HepG2 (cell line): Measurements from ENCODE around the gene PEX11A. TPM values are rescaled to one million over a fixed set of nuclear protein-coding genes. Genes with fewer than 3 reads are reported as not detected.

Experiments used
- ATAC-seq: fragments of 200-7000 bp; cut with Tn5 transposase; 3 replicates; pipeline ENCODE4 v1.9.1; 2020; ENCODE audit warnings: mild to moderate bottlenecking, moderate library complexity
- BruUV-seq: library from RNA; stranded (reverse); fragments of 400-500 nt; replicated peaks from 2 replicates; lab custom pipeline; 2021; lab: Mats Ljungman, UMichigan
- CTCF ChIA-PET: fragments of 300-600 bp; formaldehyde crosslinking; extraction: SDS; loops from one replicate; lab custom pipeline; 2021; ENCODE audit warnings: low total read pairs, inconsistent platforms, low intra/inter-chr PET ratio; lab: Yijun Ruan, JAX
- POLR2A ChIA-PET: fragments of 350-600 bp; sonication (Branson Sonifier 250); formaldehyde crosslinking; loops from one replicate; lab custom pipeline; 2020; ENCODE audit warnings: antibody characterized with exemption, inconsistent platforms; lab: Yijun Ruan, JAX
- DNase-seq: peaks from one replicate; pipeline ENCODE4 v3.0.0-alpha.2; 2015; ENCODE audit warnings: low spot score
- FAIRE-seq: peaks from 3 replicates; lab custom pipeline; 2011; peaks lifted over from hg19 to GRCh38; lab: Jason Lieb, UNC
- H2AFZ ChIP-seq: one replicate; pipeline ENCODE4 v1.6.1; 2011; ENCODE audit warnings: low read length, inconsistent platforms
- H3K27ac ChIP-seq: fragments of 300-600 bp; 3 replicates; pipeline ENCODE4 v1.8.0; 2011; ENCODE audit warnings: mixed run types, mild to moderate bottlenecking, mixed read lengths, low read length, inconsistent platforms; ENCODE audit not compliant: insufficient read depth; ENCODE audit errors: extremely low read length
- H3K27me3 ChIP-seq, 2 experiments: fragments of 200-600 bp in 1 of 2; 2 replicates in 1 of 2; 3 replicates in 1 of 2; pipeline versions ENCODE4 v1.6.0 to v1.8.0; 2011; ENCODE audit warnings: low read length in 2 of 2, mild to moderate bottlenecking in 2 of 2, moderate library complexity in 2 of 2, inconsistent platforms in 1 of 2; ENCODE audit not compliant: insufficient read depth in 2 of 2, control insufficient read depth in 1 of 2
- H3K36me3 ChIP-seq, 2 experiments: fragments of 200-600 bp in 1 of 2; replicated peaks in 1 of 2; 2 replicates in 1 of 2; 3 replicates in 1 of 2; pipeline versions ENCODE4 v1.5.1 to v1.8.0; 2011; ENCODE audit warnings: low read length in 2 of 2, inconsistent platforms in 1 of 2; ENCODE audit not compliant: insufficient read depth in 2 of 2, control insufficient read depth in 1 of 2
- H3K4me1 ChIP-seq: 2 replicates; pipeline ENCODE4 v1.5.1; 2012; ENCODE audit warnings: low read length, inconsistent platforms; ENCODE audit not compliant: insufficient read depth
- H3K4me2 ChIP-seq: 2 replicates; pipeline ENCODE4 v1.6.0; 2011; ENCODE audit warnings: low read depth, low read length, inconsistent platforms
- H3K4me3 ChIP-seq, 3 experiments: fragments of 200-600 bp in 1 of 3; sonication (generic), shearing (Covaris generic) in 1 of 3; replicated peaks in 1 of 3; 2 replicates each; pipeline ENCODE4 v1.5.1; 2011 to 2016; ENCODE audit warnings: low read length in 3 of 3, inconsistent platforms in 2 of 3, low read depth in 2 of 3, mild to moderate bottlenecking in 2 of 3, control low read depth in 1 of 3, mixed read lengths in 1 of 3; ENCODE audit not compliant: insufficient read depth in 1 of 3
- H3K79me2 ChIP-seq: one replicate; pipeline ENCODE4 v1.6.1; 2011; ENCODE audit warnings: low read length, inconsistent platforms; ENCODE audit not compliant: insufficient read depth
- H3K9ac ChIP-seq: 2 replicates; pipeline ENCODE4 v1.6.0; 2011; ENCODE audit warnings: mild to moderate bottlenecking, low read depth, low read length, inconsistent platforms; ENCODE audit not compliant: insufficient read depth
- H3K9me3 ChIP-seq: 2 replicates; pipeline ENCODE4 v1.5.1; 2012; ENCODE audit warnings: mild to moderate bottlenecking, low read length
- H4K20me1 ChIP-seq: 2 replicates; pipeline ENCODE4 v1.6.0; 2011; ENCODE audit warnings: inconsistent platforms, mild to moderate bottlenecking, low read length, moderate library complexity; ENCODE audit not compliant: insufficient read depth
- BCL3 ChIP-seq: sonication (generic); formaldehyde crosslinking; IDR thresholded peaks from 2 replicates; pipeline ENCODE4 v1.5.1; 2020; ENCODE audit warnings: mild to moderate bottlenecking, missing genetic modification reagents, moderate library complexity
- GATAD2A ChIP-seq: IDR thresholded peaks from 2 replicates; pipeline ENCODE4 v1.6.1; 2016
- IRF1 ChIP-seq: sonication (generic); formaldehyde crosslinking; IDR thresholded peaks from 2 replicates; pipeline ENCODE4 v1.4.0; 2020; ENCODE audit warnings: low read depth, mild to moderate bottlenecking, missing genetic modification reagents
- KDM3A ChIP-seq: IDR thresholded peaks from 2 replicates; pipeline ENCODE4 v1.6.1; 2018; ENCODE audit warnings: low read depth, missing compliant biosample characterization
- POGK ChIP-seq: sonication (generic); formaldehyde crosslinking; conservative IDR thresholded peaks from 2 replicates; pipeline ENCODE4 v1.8.0; 2022; ENCODE audit warnings: mild to moderate bottlenecking, moderate library complexity, missing genetic modification reagents
- PPARG ChIP-seq: conservative IDR thresholded peaks from 2 replicates; pipeline ENCODE4 v1.6.1; 2016; ENCODE audit warnings: missing biosample characterization, missing genetic modification reagents
- TBX2 ChIP-seq: sonication (generic); formaldehyde crosslinking; IDR thresholded peaks from 2 replicates; pipeline ENCODE4 v1.5.0; 2020; ENCODE audit warnings: missing genetic modification reagents, mild to moderate bottlenecking, borderline replicate concordance
- ZFP62 ChIP-seq: sonication (generic); formaldehyde crosslinking; IDR thresholded peaks from 2 replicates; pipeline ENCODE4 v1.4.0; 2020; ENCODE audit warnings: missing genetic modification reagents
- ZNF17 ChIP-seq: sonication (generic); formaldehyde crosslinking; IDR thresholded peaks from 2 replicates; pipeline ENCODE4 v1.5.0; 2020; ENCODE audit warnings: mild to moderate bottlenecking, missing genetic modification reagents
- ZNF451 ChIP-seq: sonication (generic); formaldehyde crosslinking; IDR thresholded peaks from 2 replicates; pipeline ENCODE4 v1.5.0; 2020; ENCODE audit warnings: mild to moderate bottlenecking, missing genetic modification reagents
- ZNF501 ChIP-seq: sonication (generic); formaldehyde crosslinking; IDR thresholded peaks from 2 replicates; pipeline ENCODE4 v1.5.1; 2020; ENCODE audit warnings: mild to moderate bottlenecking, moderate library complexity, missing genetic modification reagents
- WGBS: methylation state at CpG from one replicate; pipeline ENCODE4 v1.1.6; 2017; ENCODE audit warnings: low lambda C conversion rate; 5-methylcytosine and 5-hydroxymethylcytosine counted together
- in situ Hi-C: cut with HindIII; loops from 2 replicates; pipeline ENCODE4 v1.10.0; 2017; ENCODE audit warnings: low pct_unique_long_range_greater_than_20kb; ENCODE audit not compliant: extremely low pct_ligation_motif_present
- intact Hi-C: fragments of 100-400 bp; cut with micrococcal nuclease; formaldehyde crosslinking; loops from one replicate; pipeline ENCODE4 v1.10.0; 2022; ENCODE audit not compliant: unreplicated experiment
- polyA plus RNA-seq, 8 experiments: library from polyadenylated mRNA; depleted of rRNA in 3 of 8; stranded (reverse) in 7 of 8; unstranded in 1 of 8; fragments of >200 nt; fragmentation: Illumina TruSeq in 4 of 8; extraction: Trizol in 4 of 8; gene quantifications; 2 replicates each; pipeline versions ENCODE4 v1.2.1 to v1.2.3, GENCODE V29; 2011 to 2016; ENCODE audit warnings: low read depth in 4 of 8, missing spikeins in 1 of 8, mixed read lengths in 1 of 8; ENCODE audit not compliant: insufficient read depth in 1 of 8
- total RNA-seq, 5 experiments: library from RNA; depleted of rRNA; stranded (reverse); fragments of >200 nt; fragmentation: Illumina TruSeq; extraction: Trizol; gene quantifications; 2 replicates each; pipeline ENCODE4 v1.2.3, GENCODE V29; 2016; ENCODE audit warnings: low read depth in 1 of 5

PEX11A gene
- total and polyA plus RNA-seq, 2 of the 13 experiments (the other 11 are each of a cell fraction or from before 2014, with no cell fraction given), result 9.9 to 15.1 TPM

GRCh38 chr15:89669941-89670340 is 20.6 kb downstream of the PEX11A start:
- no peak for ATAC-seq
- Histone ChIP-seq H3K79me2 (no peaks in the 10 kb centered on the region), H3K4me1 (peaks cover 30% of the 10 kb centered on the region), H4K20me1 (no peaks in the 10 kb centered on the region), H3K9ac (no peak overlapping the region), H3K4me3 (no peak overlapping the region), H3K4me2 (no peak overlapping the region), H3K27ac (no peak overlapping the region), H2AFZ (no peak overlapping the region)
- intact Hi-C loops (loop anchor here (10.0 kb wide), 1 partner anchor 175 kb away; the partner anchor contains the start of gene RHCG), in situ Hi-C loops (no loop called here)
- CTCF ChIA-PET, result no interaction called here
- TF ChIP-seq IRF1 (CRISPR knock-in tag) (no peak), TBX2 (CRISPR knock-in tag) (no peak), ZNF451 (CRISPR knock-in tag) (no peak), BCL3 (CRISPR knock-in tag) (no peak), ZNF501 (CRISPR knock-in tag) (no peak), KDM3A (CRISPR knock-in tag) (no peak), PPARG (no peak), GATAD2A (CRISPR knock-in tag) (no peak), ZNF17 (CRISPR knock-in tag) (no peak), ZFP62 (CRISPR knock-in tag) (no peak), POGK (no peak)
- TF ChIP-seq, all 625 proteins: peak for 0
- Histone ChIP-seq H3K9me3 (no peaks in the 10 kb centered on the region), H3K36me3 (no peaks in the 10 kb centered on the region), H3K27me3 (no peaks in the 10 kb centered on the region)
- BruUV-seq, result no TSS peak
- DNase-seq, result no peak
- 98% methylated on average over 7 of the region's 15 CpGs for WGBS
- POLR2A ChIA-PET, result no interaction called here
- FAIRE-seq, result no peak
